ENCODE data around the gene ACOXL.

ACOXL gene

DNA sequence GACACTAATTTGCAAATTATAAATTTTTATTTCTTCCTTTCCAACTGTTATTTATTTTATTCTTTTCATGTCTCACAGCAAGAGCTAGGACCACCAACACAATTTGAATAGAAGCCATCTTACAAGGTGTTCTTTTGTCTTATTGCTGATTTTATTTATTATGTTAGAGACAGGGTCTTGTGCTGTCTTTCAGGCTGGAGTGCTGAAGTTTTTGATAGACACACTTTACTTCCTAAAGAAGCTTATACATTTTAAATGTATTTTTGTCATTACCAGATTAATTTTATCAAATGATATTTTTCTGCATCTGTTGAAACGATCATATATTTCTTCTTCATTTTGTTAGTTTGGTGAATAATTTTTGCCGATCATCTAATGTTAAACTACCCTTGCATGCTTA lies 258.1 kb downstream of the ACOXL start:
- in situ Hi-C loops (cut with HindIII; ENCODE audit: low sequenced_read_pairs), result no loop called here
- H3K4me3 ChIP-seq (ENCODE audit: low read depth, low read length), result no peak overlapping the region
- TF ChIP-seq, protein P1, sequence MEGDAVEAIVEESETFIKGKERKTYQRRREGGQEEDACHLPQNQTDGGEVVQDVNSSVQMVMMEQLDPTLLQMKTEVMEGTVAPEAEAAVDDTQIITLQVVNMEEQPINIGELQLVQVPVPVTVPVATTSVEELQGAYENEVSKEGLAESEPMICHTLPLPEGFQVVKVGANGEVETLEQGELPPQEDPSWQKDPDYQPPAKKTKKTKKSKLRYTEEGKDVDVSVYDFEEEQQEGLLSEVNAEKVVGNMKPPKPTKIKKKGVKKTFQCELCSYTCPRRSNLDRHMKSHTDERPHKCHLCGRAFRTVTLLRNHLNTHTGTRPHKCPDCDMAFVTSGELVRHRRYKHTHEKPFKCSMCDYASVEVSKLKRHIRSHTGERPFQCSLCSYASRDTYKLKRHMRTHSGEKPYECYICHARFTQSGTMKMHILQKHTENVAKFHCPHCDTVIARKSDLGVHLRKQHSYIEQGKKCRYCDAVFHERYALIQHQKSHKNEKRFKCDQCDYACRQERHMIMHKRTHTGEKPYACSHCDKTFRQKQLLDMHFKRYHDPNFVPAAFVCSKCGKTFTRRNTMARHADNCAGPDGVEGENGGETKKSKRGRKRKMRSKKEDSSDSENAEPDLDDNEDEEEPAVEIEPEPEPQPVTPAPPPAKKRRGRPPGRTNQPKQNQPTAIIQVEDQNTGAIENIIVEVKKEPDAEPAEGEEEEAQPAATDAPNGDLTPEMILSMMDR (IDR thresholded peaks at IDR 0.05; ENCODE audit: low read depth, low read length), result no peak
- no peak for DNase-seq (ENCODE audit: low read depth, low spot score)

DNA sequence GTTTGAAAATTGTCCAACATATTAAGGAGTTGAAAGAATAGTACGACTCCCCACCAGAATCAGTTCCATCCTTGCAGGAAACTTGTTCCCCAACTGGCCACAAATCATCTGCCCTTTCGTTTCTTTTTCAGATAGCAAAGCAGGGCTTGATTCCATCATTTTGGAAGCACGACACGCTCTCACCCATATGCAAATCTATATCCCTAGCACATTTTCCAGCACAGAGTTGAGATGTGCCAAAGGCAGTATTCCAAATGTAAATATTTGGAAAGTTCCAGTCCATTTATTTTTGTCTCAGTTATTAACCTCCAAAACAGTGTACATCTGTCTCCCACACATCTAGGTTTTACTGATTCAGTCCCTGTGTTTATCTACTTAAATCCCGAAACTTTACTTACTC lies 259.5 kb downstream of the ACOXL start:
- TF ChIP-seq, protein P1 (IDR thresholded peaks at IDR 0.05; ENCODE audit: low read depth, low read length), result no peak
- no peak for DNase-seq (ENCODE audit: low read depth, low spot score)
- in situ Hi-C loops (cut with HindIII; ENCODE audit: low sequenced_read_pairs), result no loop called here
- no peak overlapping the region for H3K4me3 ChIP-seq (ENCODE audit: low read depth, low read length)

DNA sequence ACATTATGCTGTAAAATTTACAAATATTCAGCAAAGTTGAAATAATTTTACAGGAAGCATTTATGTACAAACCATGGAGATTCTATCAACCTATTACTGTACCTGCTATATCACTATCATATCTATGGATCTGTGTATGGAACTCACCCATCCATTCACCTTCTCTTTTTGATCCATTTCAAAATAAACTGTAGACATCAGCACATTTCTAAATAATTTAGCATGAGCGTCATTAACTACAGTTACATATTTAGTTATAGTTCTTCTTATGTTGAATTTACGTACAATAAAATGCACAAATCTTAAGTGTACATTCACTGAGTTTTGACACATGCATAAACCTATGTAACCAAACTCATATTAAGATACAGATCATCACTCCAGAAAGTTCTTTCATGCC lies 260.5 kb downstream of the ACOXL start:
- in situ Hi-C loops (cut with HindIII; ENCODE audit: low sequenced_read_pairs), result no loop called here
- TF ChIP-seq, protein P1 (IDR thresholded peaks at IDR 0.05; ENCODE audit: low read depth, low read length), result no peak
- no peak overlapping the region for H3K4me3 ChIP-seq (ENCODE audit: low read depth, low read length)
- no peak for DNase-seq (ENCODE audit: low read depth, low spot score)

DNA sequence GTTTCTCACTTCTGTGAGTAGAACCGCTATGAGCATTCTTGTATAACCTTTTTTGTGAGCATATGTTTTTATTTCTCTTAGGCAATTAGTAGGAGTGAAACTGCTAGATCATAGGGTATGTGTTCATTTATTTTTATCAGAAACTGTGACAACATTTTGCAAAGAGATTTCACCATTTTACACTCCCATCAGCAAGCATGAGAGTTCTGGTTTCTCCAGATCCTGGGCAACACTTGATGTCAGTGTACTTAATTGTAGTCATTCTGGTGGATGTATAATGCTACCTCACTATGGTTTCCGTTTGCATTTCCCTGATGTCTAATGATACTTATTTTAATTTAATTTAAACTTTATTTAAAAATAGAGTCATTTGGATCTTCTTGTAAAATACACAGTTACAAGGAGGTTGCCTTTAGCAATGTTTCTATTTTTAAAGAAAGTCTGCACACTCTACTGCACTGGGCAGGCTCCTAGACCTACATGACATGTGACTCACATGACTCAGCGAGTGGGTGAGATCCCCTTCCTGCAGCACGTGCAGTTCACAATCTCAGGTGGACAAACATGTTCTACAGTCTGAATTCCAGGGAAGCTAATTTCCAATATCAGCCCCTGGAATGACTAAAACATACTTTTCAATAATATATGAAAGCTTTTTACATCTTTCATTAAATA lies 261.3 kb downstream of the ACOXL start:
- in situ Hi-C loops (cut with HindIII; ENCODE audit: low sequenced_read_pairs), result no loop called here
- DNase-seq (ENCODE audit: low read depth, low spot score), result no peak
- TF ChIP-seq, protein P1 (IDR thresholded peaks at IDR 0.05; ENCODE audit: low read depth, low read length), result no peak
- no peak overlapping the region for H3K4me3 ChIP-seq (ENCODE audit: low read depth, low read length)

DNA sequence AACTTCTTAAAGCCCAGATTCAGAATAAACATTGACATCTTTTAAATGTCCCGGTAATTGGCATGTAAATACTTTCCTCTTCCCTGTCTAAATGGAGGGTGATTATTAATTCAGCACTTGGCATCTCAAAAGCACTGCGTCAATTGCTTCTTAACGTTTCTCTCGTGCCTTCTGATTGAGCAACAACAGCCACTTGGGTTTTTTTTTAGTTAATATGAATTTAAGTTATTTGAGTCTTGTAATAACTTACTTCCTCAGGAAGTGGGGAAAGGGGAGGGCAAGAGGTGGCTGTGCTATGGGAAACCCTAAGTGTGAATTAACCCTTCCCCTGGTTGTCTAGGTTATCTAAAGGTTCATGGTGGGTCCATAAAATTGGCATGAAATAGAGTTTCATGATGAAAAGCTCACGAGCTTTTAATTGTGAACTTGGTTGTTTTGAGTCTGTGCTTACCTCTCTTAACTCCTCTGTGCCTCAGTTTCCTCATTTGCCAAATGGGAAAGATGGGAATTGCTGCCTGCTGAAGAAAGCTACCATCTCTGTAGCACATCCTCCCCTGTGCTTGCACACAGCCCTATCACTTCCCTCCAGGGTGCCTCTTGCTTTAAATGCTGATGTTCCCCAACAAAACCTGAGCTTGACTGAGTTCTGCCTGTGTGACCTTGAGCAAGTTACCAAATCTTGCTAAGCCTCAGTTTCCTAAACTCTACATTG lies 262.0 kb downstream of the ACOXL start:
- no peak for DNase-seq (ENCODE audit: low read depth, low spot score)
- in situ Hi-C loops (cut with HindIII; ENCODE audit: low sequenced_read_pairs), result no loop called here
- H3K4me3 ChIP-seq (ENCODE audit: low read depth, low read length), result no peak overlapping the region
- TF ChIP-seq, protein P1 (IDR thresholded peaks at IDR 0.05; ENCODE audit: low read depth, low read length), result no peak

DNA sequence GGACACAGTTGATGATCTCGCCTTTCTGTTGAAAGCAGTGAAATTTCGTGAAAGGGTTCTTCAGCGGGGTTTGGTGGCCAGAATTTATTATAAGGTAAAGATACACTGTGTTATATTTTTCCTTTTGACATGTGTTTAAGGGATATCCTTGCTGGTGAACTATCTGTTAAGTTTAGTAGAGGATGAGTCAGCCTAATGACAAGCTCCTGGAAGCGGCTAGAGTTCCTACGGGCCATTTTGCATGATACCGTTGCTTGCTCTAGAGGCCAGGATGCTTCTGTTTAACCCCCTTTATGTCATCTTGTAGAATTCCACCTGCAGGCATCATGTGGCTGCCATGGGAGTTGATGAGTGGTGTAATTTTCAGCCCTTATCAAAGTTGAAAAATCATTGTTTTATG lies 263.5 kb downstream of the ACOXL start:
- in situ Hi-C loops (cut with HindIII; ENCODE audit: low sequenced_read_pairs), result no loop called here
- TF ChIP-seq, protein P1 (IDR thresholded peaks at IDR 0.05; ENCODE audit: low read depth, low read length), result no peak
- DNase-seq (ENCODE audit: low read depth, low spot score), result no peak

More for the DNA sequence above, 263.5 kb downstream of the ACOXL start:
- no peak overlapping the region for H3K4me3 ChIP-seq (ENCODE audit: low read depth, low read length)

Data from astrocyte of the spinal cord (primary cell).